Heart left ventricle (tissue), 16 donors: ENCODE data around the gene FXYD7. TPM values are rescaled to one million over a fixed set of nuclear protein-coding genes. Genes with fewer than 3 reads are reported as not detected.

Source experiments
- ATAC-seq, 4 donors: fragments of 200-7000 bp; cut with Tn5 transposase; one replicate each; pipeline ENCODE4 v1.9.1; 2020 to 2022; ENCODE audit warnings: moderate library complexity in 4 of 4, mild to moderate bottlenecking in 3 of 4, moderate number of reproducible peaks in 1 of 4
- DNase-seq, 5 donors: peaks; one replicate each; pipeline ENCODE4 v3.0.0-alpha.2; 2020
- H3K27ac ChIP-seq, 12 donors: fragments of 200-600 bp; sonication (generic) in 4 of 12; one replicate each; pipeline versions ENCODE4 v1.5.0 to v1.8.0; 2016 to 2022; ENCODE audit warnings: mild to moderate bottlenecking in 2 of 12
- H3K27me3 ChIP-seq, 9 donors: fragments of 200-600 bp; sonication (generic) in 2 of 9; one replicate each; pipeline versions ENCODE4 v1.5.1 to v1.8.0; 2016 to 2022; ENCODE audit warnings: mild to moderate bottlenecking in 3 of 9
- H3K36me3 ChIP-seq, 9 donors: fragments of 200-600 bp; sonication (generic) in 2 of 9; one replicate each; pipeline versions ENCODE4 v1.5.0 to v1.8.0; 2018 to 2022; ENCODE audit warnings: mild to moderate bottlenecking in 2 of 9
- H3K4me1 ChIP-seq, 12 donors: fragments of 200-600 bp; sonication (generic) in 4 of 12; one replicate each; pipeline versions ENCODE4 v1.5.0 to v1.8.0; 2016 to 2022; ENCODE audit warnings: mild to moderate bottlenecking in 3 of 12
- H3K4me3 ChIP-seq, 12 donors: fragments of 200-600 bp; sonication (generic) in 4 of 12; one replicate each; pipeline versions ENCODE4 v1.5.0 to v1.8.0; 2017 to 2022; ENCODE audit warnings: mild to moderate bottlenecking in 9 of 12, moderate library complexity in 4 of 12
- H3K9me3 ChIP-seq, 12 donors: fragments of 200-600 bp; sonication (generic) in 4 of 12; one replicate each; pipeline versions ENCODE4 v1.5.0 to v1.8.0; 2016 to 2022; ENCODE audit warnings: mild to moderate bottlenecking in 1 of 12
- CTCF ChIP-seq, 12 donors: fragments of 200-600 bp; sonication (generic) in 4 of 12; IDR thresholded peaks; one replicate each; pipeline versions ENCODE4 v1.5.0 to v1.8.0; 2018 to 2022; ENCODE audit warnings: antibody characterized with exemption in 12 of 12, mild to moderate bottlenecking in 5 of 12
- POLR2A ChIP-seq, 2 donors: fragments of 450-650 bp; IDR thresholded peaks; one replicate each; pipeline ENCODE4 v1.6.1; 2017; ENCODE audit warnings: antibody characterized with exemption in 2 of 2, mild to moderate bottlenecking in 2 of 2, moderate library complexity in 2 of 2
- WGBS, 4 donors: extraction: QIAGEN DNeasy Blood & Tissue Kit in 2 of 4; methylation state at CpG; one replicate each; pipeline versions ENCODE4 v1.1.5 to v1.1.7; 2013 to 2018; 5-methylcytosine and 5-hydroxymethylcytosine counted together
- intact Hi-C, 10 donors: fragments of 100-400 bp; cut with DNase I; formaldehyde crosslinking; loops; one replicate each; pipeline versions ENCODE4 v1.11.1 to v1.14.2; 2022
- polyA plus RNA-seq, 2 donors: library from polyadenylated mRNA; stranded (reverse); fragments of 200-250 nt; gene quantifications; one replicate each; pipeline ENCODE4 v1.2.3, GENCODE V29; 2013
- total RNA-seq, 9 donors: library from RNA; depleted of rRNA in 2 of 9; stranded (reverse); fragments of >200 nt in 2 of 9; fragmentation: NEBNext Ultra II Directional in 3 of 9; extraction: Animal tissue kit (Norgen Biotek cat#: 25700) in 3 of 9; gene quantifications; one replicate each; pipeline versions ENCODE4 v1.1.0 to v1.2.4, GENCODE V29; 2016 to 2023
- donor health status: ischemic (EF 13 %, LVEDD 7.1; RV severe dilation, severe dysfunction).
- donor health status: healthy with polysubstance abuse.
- donor health status: DM: no; HTN: yes; CAD: no.
- donor health status: DM: no; HTN: no; CAD: no.
- donor health status: ischemic (EF 25% LVEDD 6.9; RV normal size, moderate dysfunction).
- donor health status: ischemic (EF 25% LVEDD 5.7; RV mildly dilated, moderate dysfunction).
- donor health status: healthy.
- donor health status: DM: yes; HTN: yes; CAD: no.
- donor health status: ischemic (EF 35%, LVEDD 5.7; RV mildly dilated, moderate dysfunction).
- donor health status: nonischemic (EF 11% LVEDD 7.7; RV severe dilation, severe dysfunction).
- donor health status: DM: yes; HTN: yes; CAD: no.
- donor health status: PGD.
- donor health status: ischemic (EF 29% LVEDD 5.4; RV normal size, mild dysfunction).
- donor health status: nonischemic (EF 23%, LVEDD 6.1; RV moderate dilation, normal function).

Gene FXYD7
- total and polyA plus RNA-seq, 11 donors: 0.21 to 0.52 (median 0.28) TPM; not detected in 8

GRCh38 chr19:35179830-35180229 is 36.8 kb downstream of the FXYD7 start:
- Histone ChIP-seq H3K27ac (no peak overlapping the region), H3K36me3 (no peaks in the 10 kb centered on the region), H3K4me3 (no peak overlapping the region), H3K9me3 (peaks cover 0 to 16% (median 3%) of the 10 kb centered on the region in 12 donors), H3K4me1 (no peaks in the 10 kb centered on the region), H3K27me3 (peaks cover 0 to 4% (median 0%) of the 10 kb centered on the region in 9 donors)
- intact Hi-C loops: no loop called here
- 76 to 85% (median 80%) methylated on average over 3 of the region's 3 CpGs for WGBS, 4 donors
- DNase-seq: no peak
- no peak for ATAC-seq
- TF ChIP-seq POLR2A (IDR thresholded peaks at IDR 0.05) (no peak), CTCF (IDR thresholded peaks at IDR 0.05) (no peak)

GRCh38 chr19:35181387-35181786 is 38.3 kb downstream of the FXYD7 start:
- peaks cover 0 to 17% (median 3%) of the 10 kb centered on the region in 12 donors for H3K9me3 ChIP-seq
- intact Hi-C loops: no loop called here
- 75 to 100% (median 87%) methylated on average over 1 of the region's 1 CpG for WGBS, 4 donors
- H3K4me1 ChIP-seq: no peaks in the 10 kb centered on the region
- H3K36me3 ChIP-seq: no peaks in the 10 kb centered on the region
- H3K4me3 ChIP-seq: no peak overlapping the region
- no peak for ATAC-seq
- TF ChIP-seq CTCF (IDR thresholded peaks at IDR 0.05): no peak
- no peak for TF ChIP-seq POLR2A (IDR thresholded peaks at IDR 0.05)
- H3K27ac ChIP-seq: no peak overlapping the region
- DNase-seq: no peak
- H3K27me3 ChIP-seq: peaks cover 0 to 4% (median 0%) of the 10 kb centered on the region in 9 donors

GRCh38 chr19:35184267-35184666 is 41.2 kb downstream of the FXYD7 start:
- Histone ChIP-seq H3K4me1 (no peaks in the 10 kb centered on the region), H3K27me3 (no peaks in the 10 kb centered on the region), H3K36me3 (no peaks in the 10 kb centered on the region), H3K9me3 (peaks cover 0 to 17% (median 3%) of the 10 kb centered on the region in 12 donors), H3K4me3 (no peak overlapping the region), H3K27ac (no peak overlapping the region)
- DNase-seq (no peak), ATAC-seq (no peak)
- TF ChIP-seq CTCF (IDR thresholded peaks at IDR 0.05): no peak
- intact Hi-C loops: no loop called here
- WGBS, 4 donors: 83 to 93% (median 89%) methylated on average over 1 of the region's 1 CpG

- TF ChIP-seq POLR2A (IDR thresholded peaks at IDR 0.05) (no peak), CTCF (IDR thresholded peaks at IDR 0.05) (no peak)
- DNase-seq (no peak), ATAC-seq (no peak)
- no peak overlapping the region for H3K4me3 ChIP-seq
- intact Hi-C loops: no loop called here
- no peaks in the 10 kb centered on the region for H3K36me3 ChIP-seq
- H3K27ac ChIP-seq: no peak overlapping the region
- no peaks in the 10 kb centered on the region for H3K27me3 ChIP-seq
- no peaks in the 10 kb centered on the region for H3K4me1 ChIP-seq
- 75 to 79% (median 76%) methylated on average over 2 of the region's 2 CpGs for WGBS, 4 donors
- peaks cover 0 to 17% (median 3%) of the 10 kb centered on the region in 12 donors for H3K9me3 ChIP-seq
These were observed 41.8 kb downstream of the FXYD7 start for GRCh38 chr19:35184884-35185283.
